Measurements from ENCODE around the gene NLGN4X.
A peak's percentile ranks its signal among the peaks of the same experiment; 100 is the strongest.

The NLGN4X gene

DNA sequence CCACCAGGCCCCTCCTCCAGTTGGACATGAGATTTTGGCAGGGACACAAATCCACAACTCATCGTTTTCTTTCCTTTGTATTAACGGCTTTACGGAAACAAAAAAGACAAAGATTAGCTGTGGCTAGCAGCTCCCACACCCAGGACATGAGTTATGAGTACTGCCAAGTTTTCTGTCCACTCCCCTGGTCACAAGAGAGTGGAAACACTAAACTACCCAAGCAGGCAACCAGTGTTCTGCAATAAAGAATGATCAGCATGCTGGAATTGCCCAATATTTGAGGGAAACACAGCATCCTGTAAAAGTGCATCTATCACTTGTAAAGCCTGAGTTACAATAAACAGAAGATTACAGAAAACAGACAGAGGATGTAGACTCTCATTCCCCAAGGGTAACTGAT lies 358.4 kb downstream of the NLGN4X start:
- no peak for DNase-seq (ENCODE audit: low spot score)

- no peak for DNase-seq (ENCODE audit: low spot score)
Observed at GRCh38 chrX:5869786-5870185, 358.9 kb downstream of the NLGN4X start.

DNA sequence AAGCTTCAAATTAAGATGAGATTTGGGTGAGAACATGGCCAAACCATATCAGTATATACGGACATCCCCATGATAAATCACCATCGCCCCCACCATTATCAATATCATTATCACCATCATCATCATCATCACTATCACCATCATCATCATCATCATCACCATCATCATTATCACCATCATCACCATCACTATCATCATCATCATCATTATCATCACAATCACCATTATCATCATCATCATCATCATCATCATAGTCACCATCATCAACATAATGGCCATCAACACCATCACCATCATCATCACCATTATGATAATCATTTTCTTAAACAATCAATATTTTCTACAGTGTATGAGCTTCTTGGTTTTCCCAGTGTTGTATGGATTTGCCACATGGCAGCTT lies 360.9 kb downstream of the NLGN4X start:
- no peak for DNase-seq (ENCODE audit: low spot score)

DNA sequence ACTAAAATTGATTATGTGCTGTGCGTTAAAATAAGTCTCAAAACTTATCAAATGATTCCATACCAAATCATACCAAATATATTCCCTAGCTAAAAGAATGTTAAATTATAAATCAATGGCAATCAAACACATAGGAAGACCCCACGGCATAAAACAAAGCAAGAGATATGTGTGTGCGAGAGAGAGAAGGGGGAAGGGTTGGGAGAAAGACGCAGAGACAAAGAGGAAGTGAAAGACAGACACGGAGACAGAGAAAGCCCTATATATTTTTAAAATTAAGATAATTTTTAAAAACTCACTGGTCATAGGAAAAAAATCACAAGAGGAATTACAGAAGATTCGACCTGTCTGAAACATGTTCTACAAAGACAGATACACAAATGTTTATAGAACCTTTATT lies 371.4 kb downstream of the NLGN4X start:
- no peak for DNase-seq (ENCODE audit: low spot score)

- DNase-seq (ENCODE audit: low spot score): peak; percentile 4
Observed at GRCh38 chrX:5852941-5853340, 375.7 kb downstream of the NLGN4X start.

DNA sequence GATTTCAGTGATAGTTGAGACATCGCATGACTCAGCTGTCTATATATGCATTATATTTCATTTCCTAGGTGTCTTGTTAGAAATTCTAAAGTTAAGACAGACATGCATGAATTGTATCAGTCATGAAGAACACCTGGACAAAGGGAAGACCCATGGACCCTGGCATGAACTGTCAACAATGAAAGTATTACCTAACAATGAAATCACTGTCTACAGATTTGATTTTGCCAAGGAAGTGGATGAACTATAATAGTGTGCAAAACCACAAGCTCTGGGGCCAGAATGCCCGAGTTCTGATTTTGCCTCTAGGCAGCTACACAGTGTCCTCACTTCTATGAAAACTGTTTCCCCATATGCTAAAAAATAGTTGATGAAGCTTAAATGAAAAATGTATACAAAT lies 386.1 kb downstream of the NLGN4X start:
- no peak for DNase-seq (ENCODE audit: low spot score)

Small RNA genes within 50 kb of the gene (small RNA-seq; reads per million reads assigned to genes)
- gene RF00322: 0 reads per million in 2 experiments
